Glutamatergic neuron (in vitro differentiated cells): ENCODE data around the gene SMARCAL1. TPM values are rescaled to one million over a fixed set of nuclear protein-coding genes. Genes with fewer than 3 reads are reported as not detected.

ENCODE experiments used
- DNase-seq: peaks from one replicate; pipeline ENCODE4 v3.0.0; 2022
- H3K27ac Mint-ChIP-seq: one replicate; pipeline ENCODE4 v1.8.0; 2020; ENCODE audit warnings: mild to moderate bottlenecking, mixed read lengths, inconsistent platforms; ENCODE audit not compliant: unreplicated experiment
- H3K27me3 Mint-ChIP-seq: one replicate; pipeline ENCODE4 v1.8.0; 2020; ENCODE audit warnings: mild to moderate bottlenecking, moderate library complexity, mixed read lengths, inconsistent platforms; ENCODE audit not compliant: unreplicated experiment
- H3K36me3 Mint-ChIP-seq: one replicate; pipeline ENCODE4 v1.8.0; 2020; ENCODE audit warnings: mild to moderate bottlenecking, mixed read lengths, inconsistent platforms; ENCODE audit not compliant: unreplicated experiment
- H3K4me1 Mint-ChIP-seq: one replicate; pipeline ENCODE4 v1.8.0; 2020; ENCODE audit warnings: mild to moderate bottlenecking, low read depth, mixed read lengths, inconsistent platforms; ENCODE audit not compliant: unreplicated experiment
- H3K4me3 Mint-ChIP-seq: one replicate; pipeline ENCODE4 v1.8.0; 2020; ENCODE audit warnings: mild to moderate bottlenecking, mixed read lengths, inconsistent platforms; ENCODE audit not compliant: unreplicated experiment
- H3K9me3 Mint-ChIP-seq: one replicate; pipeline ENCODE4 v1.8.0; 2020; ENCODE audit warnings: mild to moderate bottlenecking, moderate library complexity, mixed read lengths, inconsistent platforms; ENCODE audit not compliant: unreplicated experiment
- CTCF ChIP-seq: fragments of 200-600 bp; sonication (generic); IDR thresholded peaks from one replicate; pipeline ENCODE4 v1.5.0; 2021; ENCODE audit not compliant: partially characterized antibody, unreplicated experiment
- total RNA-seq: library from RNA; stranded (reverse); fragmentation: NEBNext Ultra II Directional; extraction: Animal tissue kit (Norgen Biotek cat#: 25700); gene quantifications from one replicate; pipeline ENCODE4 v1.2.1, GENCODE V29; 2021; ENCODE audit not compliant: unreplicated experiment

The SMARCAL1 gene
- total RNA-seq, 1 donor from 2014 or later, result 36.6 TPM

GRCh38 chr2:216366777-216367471, 45.4 kb upstream of the SMARCAL1 start:
- Mint-ChIP-seq H3K27ac (no peak overlapping the region), H3K36me3 (no peaks in the 10 kb centered on the region), H3K4me1 (peaks cover 28% of the 10 kb centered on the region), H3K9me3 (peaks cover 3% of the 10 kb centered on the region), H3K27me3 (peaks cover 9% of the 10 kb centered on the region), H3K4me3 (peak overlapping the region; percentile 84)
- no peak for TF ChIP-seq CTCF
- DNase-seq, result no peak

- TF ChIP-seq CTCF, result no peak
- Mint-ChIP-seq H3K36me3 (no peaks in the 10 kb centered on the region), H3K9me3 (peaks cover 10% of the 10 kb centered on the region), H3K4me1 (peaks cover 29% of the 10 kb centered on the region), H3K27ac (no peak overlapping the region), H3K4me3 (peak overlapping the region; percentile 94), H3K27me3 (peaks cover 12% of the 10 kb centered on the region)
- no peak for DNase-seq
Observed at GRCh38 chr2:216369821-216370220, 42.5 kb upstream of the SMARCAL1 start.

- TF ChIP-seq CTCF, result no peak
- H3K4me3 Mint-ChIP-seq, result peak overlapping the region; percentile 94
- H3K27me3 Mint-ChIP-seq, result peaks cover 8% of the 10 kb centered on the region
Observed at GRCh38 chr2:216370961-216371712, 41.1 kb upstream of the SMARCAL1 start.

GRCh38 chr2:216371721-216372702, 40.3 kb upstream of the SMARCAL1 start, which contains the start of gene MARCHF4:
TSS of gene MARCHF4 (minus strand) at chr2:216372483. CDS start at chr2:216370260, 2,223 bp downstream.
- Mint-ChIP-seq H3K27me3 (peaks cover 8% of the 10 kb centered on the region), H3K36me3 (no peaks in the 10 kb centered on the region), H3K9me3 (peaks cover 10% of the 10 kb centered on the region), H3K4me1 (peaks cover 18% of the 10 kb centered on the region), H3K4me3 (peak within 1 kb of the TSS; percentile 89), H3K27ac (peak within 1 kb of the TSS; percentile 83)
- DNase-seq, result peak; percentile 73
- TF ChIP-seq CTCF, result no peak

More at GRCh38 chr2:216370961-216371712, 41.1 kb upstream of the SMARCAL1 start:
- Mint-ChIP-seq H3K9me3 (peaks cover 10% of the 10 kb centered on the region), H3K36me3 (no peaks in the 10 kb centered on the region), H3K4me1 (peaks cover 22% of the 10 kb centered on the region), H3K27ac (peak overlapping the region; percentile 82)
- peak; percentile 65 for DNase-seq
